NCI-H2171 (cell line): ENCODE measurements around the gene SPOCD1.

Experiments used
- DNase-seq: peaks from one replicate; lab custom pipeline; 2025; lab: John Stamatoyannopoulos, UW

SPOCD1 gene

GRCh38 chr1:31799895-31800673 is 15.7 kb downstream of the SPOCD1 start:
- DNase-seq = no peak

GRCh38 chr1:31799196-31799894 is 16.5 kb downstream of the SPOCD1 start:
- DNase-seq = no peak

GRCh38 chr1:31798433-31799195 is 17.2 kb downstream of the SPOCD1 start:
- DNase-seq = no peak

GRCh38 chr1:31798086-31798432 is 17.8 kb downstream of the SPOCD1 start:
- DNase-seq = no peak

GRCh38 chr1:31797216-31797615 is 18.6 kb downstream of the SPOCD1 start:
- no peak for DNase-seq

GRCh38 chr1:31796707-31797106 is 19.1 kb downstream of the SPOCD1 start:
- no peak for DNase-seq

GRCh38 chr1:31795801-31796621 is 19.8 kb downstream of the SPOCD1 start:
- DNase-seq = peak; percentile 22

- no peak for DNase-seq
These were observed 20.6 kb downstream of the SPOCD1 start for GRCh38 chr1:31795096-31795675.

- DNase-seq = no peak
These were observed 22.1 kb downstream of the SPOCD1 start for GRCh38 chr1:31793586-31794285.

GRCh38 chr1:31793086-31793485 is 22.7 kb downstream of the SPOCD1 start:
- no peak for DNase-seq

GRCh38 chr1:31792541-31792940 is 23.3 kb downstream of the SPOCD1 start:
- no peak for DNase-seq

- no peak for DNase-seq
These were observed 23.7 kb downstream of the SPOCD1 start for GRCh38 chr1:31792116-31792515.

- no peak for DNase-seq
These were observed 24.5 kb downstream of the SPOCD1 start for GRCh38 chr1:31791131-31791858.

GRCh38 chr1:31790641-31791091 is 25.2 kb downstream of the SPOCD1 start:
- DNase-seq = no peak

GRCh38 chr1:31790140-31790539 is 25.7 kb downstream of the SPOCD1 start:
- DNase-seq = no peak

GRCh38 chr1:31789259-31790065 is 26.4 kb downstream of the SPOCD1 start:
- peak; percentile 74 for DNase-seq

GRCh38 chr1:31788825-31789256 is 27.0 kb downstream of the SPOCD1 start:
- no peak for DNase-seq

- DNase-seq = peak; percentile 85
These were observed 27.5 kb downstream of the SPOCD1 start for GRCh38 chr1:31788138-31788824.

GRCh38 chr1:31787786-31788137 is 28.1 kb downstream of the SPOCD1 start:
- DNase-seq = no peak
